H1 (cell line): Measurements from ENCODE around the gene SLC9A5. TPM values are rescaled to one million over a fixed set of nuclear protein-coding genes. Genes with fewer than 3 reads are reported as not detected.

Experiments
- CTCF ChIA-PET: fragments of 300-600 bp; sonication (Branson Sonifier 250); formaldehyde crosslinking; loops from one replicate; lab custom pipeline; 2021; ENCODE audit not compliant: partially characterized antibody; lab: Charles Lee
- POLR2A ChIA-PET: fragments of 300-600 bp; sonication (Branson Sonifier 250); formaldehyde crosslinking; loops from one replicate; lab custom pipeline; 2021; ENCODE audit warnings: inconsistent platforms; ENCODE audit not compliant: partially characterized antibody; lab: Charles Lee
- DNase-seq, 2 experiments: peaks; one replicate each; pipeline versions ENCODE4 v3.0.0 to v3.0.0-alpha.2; 2010 to 2022; ENCODE audit warnings: low spot score in 2 of 2, low read depth in 1 of 2, mixed read lengths in 1 of 2
- FAIRE-seq: peaks from 2 replicates; lab custom pipeline; 2011; peaks lifted over from hg19 to GRCh38; lab: Jason Lieb, UNC
- H2AFZ ChIP-seq: 2 replicates; pipeline ENCODE4 v1.8.1; 2012; ENCODE audit warnings: low read length, inconsistent platforms
- H2AK5ac ChIP-seq: 2 replicates; pipeline ENCODE4 v1.6.1; 2013; ENCODE audit warnings: low read depth, low read length
- H2BK120ac ChIP-seq: replicated peaks from 2 replicates; pipeline ENCODE3; 2013; ENCODE audit warnings: low read depth, low read length, inconsistent platforms
- H2BK12ac ChIP-seq: 2 replicates; pipeline ENCODE4 v1.6.1; 2013; ENCODE audit warnings: low read depth, low read length
- H2BK15ac ChIP-seq: 2 replicates; pipeline ENCODE4 v1.6.1; 2013; ENCODE audit warnings: low read length
- H2BK20ac ChIP-seq: 2 replicates; pipeline ENCODE4 v1.6.1; 2013; ENCODE audit warnings: low read length
- H2BK5ac ChIP-seq: 2 replicates; pipeline ENCODE4 v1.6.1; 2013; ENCODE audit warnings: low read depth, low read length
- H3K14ac ChIP-seq: 2 replicates; pipeline ENCODE4 v1.6.1; 2013; ENCODE audit warnings: inconsistent platforms; ENCODE audit not compliant: insufficient read length
- H3K18ac ChIP-seq: 2 replicates; pipeline ENCODE4 v1.6.1; 2013; ENCODE audit warnings: low read length; ENCODE audit errors: extremely low read depth
- H3K23ac ChIP-seq: 2 replicates; pipeline ENCODE4 v1.6.1; 2013; ENCODE audit warnings: inconsistent platforms; ENCODE audit not compliant: insufficient read length
- H3K23me2 ChIP-seq: 2 replicates; pipeline ENCODE4 v1.6.1; 2013; ENCODE audit warnings: low read depth, low read length
- H3K27ac ChIP-seq: 2 replicates; pipeline ENCODE4 v1.6.1; 2011; ENCODE audit warnings: low read depth, low read length, inconsistent platforms
- H3K27me3 ChIP-seq, 4 experiments: replicated peaks in 1 of 4; 1 replicate in 1 of 4; 2 replicates in 3 of 4; pipeline versions ENCODE4 v1.6.1 to v1.8.1; 2011 to 2013; ENCODE audit warnings: low read length in 3 of 4, mild to moderate bottlenecking in 3 of 4, inconsistent platforms in 2 of 4, mixed read lengths in 2 of 4, moderate library complexity in 1 of 4; ENCODE audit not compliant: control insufficient read depth in 3 of 4, insufficient read depth in 3 of 4; ENCODE audit errors: extremely low read depth in 1 of 4
- H3K36me3 ChIP-seq, 4 experiments: 2 replicates each; pipeline versions ENCODE4 v1.6.1 to v1.8.1; 2011 to 2013; ENCODE audit warnings: mild to moderate bottlenecking in 4 of 4, low read length in 3 of 4, moderate library complexity in 2 of 4, control low read depth in 1 of 4, inconsistent platforms in 1 of 4; ENCODE audit not compliant: insufficient read depth in 4 of 4, control insufficient read depth in 2 of 4
- H3K4ac ChIP-seq: replicated peaks from 2 replicates; pipeline ENCODE3; 2013; ENCODE audit warnings: low read length, low read depth, mixed read lengths, inconsistent platforms; ENCODE audit not compliant: insufficient read length
- H3K4me1 ChIP-seq, 4 experiments: replicated peaks in 1 of 4; 1 replicate in 1 of 4; 2 replicates in 3 of 4; pipeline versions ENCODE4 v1.6.1 to v1.8.1; 2011 to 2013; ENCODE audit warnings: low read length in 3 of 4, inconsistent platforms in 2 of 4, mixed read lengths in 1 of 4; ENCODE audit not compliant: insufficient read depth in 4 of 4, control insufficient read depth in 3 of 4
- H3K4me2 ChIP-seq, 2 experiments: 2 replicates each; pipeline versions ENCODE4 v1.6.1 to v1.8.1; 2011 to 2013; ENCODE audit warnings: low read depth in 2 of 2, low read length in 2 of 2, control low read depth in 1 of 2, inconsistent platforms in 1 of 2, mild to moderate bottlenecking in 1 of 2; ENCODE audit not compliant: insufficient read depth in 1 of 2
- H3K4me3 ChIP-seq, 4 experiments: fragments of 200-600, 300-600 bp in 1 of 4; sonication (generic), shearing (Covaris generic), sonication (Bioruptor Twin) in 1 of 4; 2 replicates each; pipeline versions ENCODE4 v1.5.1 to v1.8.1; 2011 to 2016; ENCODE audit warnings: low read length in 4 of 4, low read depth in 3 of 4, control low read depth in 2 of 4, inconsistent platforms in 2 of 4, mild to moderate bottlenecking in 2 of 4, mixed read lengths in 1 of 4, moderate library complexity in 1 of 4; ENCODE audit not compliant: insufficient read depth in 2 of 4; ENCODE audit errors: extremely low read depth in 1 of 4
- H3K56ac ChIP-seq: replicated peaks from 2 replicates; pipeline ENCODE3; 2013; ENCODE audit warnings: low read depth, mild to moderate bottlenecking, mixed read lengths, low read length, inconsistent platforms; ENCODE audit not compliant: insufficient read length
- H3K79me1 ChIP-seq: 2 replicates; pipeline ENCODE4 v1.6.1; 2013; ENCODE audit warnings: low read depth, low read length, control low read depth
- H3K79me2 ChIP-seq, 2 experiments: 2 replicates each; pipeline versions ENCODE4 v1.6.1 to v1.8.1; 2012 to 2013; ENCODE audit warnings: low read length in 2 of 2, mild to moderate bottlenecking in 2 of 2, inconsistent platforms in 1 of 2; ENCODE audit not compliant: insufficient read depth in 2 of 2, control insufficient read depth in 1 of 2
- H3K9ac ChIP-seq, 4 experiments: replicated peaks in 1 of 4; 1 replicate in 1 of 4; 2 replicates in 3 of 4; pipeline versions ENCODE4 v1.6.1 to v1.8.1; 2011 to 2013; ENCODE audit warnings: low read depth in 3 of 4, low read length in 3 of 4, control low read depth in 2 of 4, mild to moderate bottlenecking in 2 of 4, moderate library complexity in 2 of 4, inconsistent platforms in 1 of 4; ENCODE audit errors: extremely low read depth in 1 of 4
- H3K9me3 ChIP-seq, 2 experiments: 2 replicates each; pipeline versions ENCODE4 v1.6.1 to v1.8.1; 2012 to 2013; ENCODE audit warnings: mild to moderate bottlenecking in 2 of 2, moderate library complexity in 2 of 2, control low read depth in 1 of 2, inconsistent platforms in 1 of 2, low read depth in 1 of 2, low read length in 1 of 2, mixed read lengths in 1 of 2; ENCODE audit not compliant: insufficient read depth in 2 of 2
- H4K20me1 ChIP-seq, 2 experiments: replicated peaks in 1 of 2; 2 replicates each; pipeline versions ENCODE3 to v1.8.1; 2011 to 2013; ENCODE audit warnings: inconsistent platforms in 2 of 2, low read length in 2 of 2, mild to moderate bottlenecking in 1 of 2; ENCODE audit not compliant: insufficient read depth in 2 of 2, control insufficient read depth in 1 of 2
- H4K5ac ChIP-seq: 2 replicates; pipeline ENCODE4 v1.6.1; 2013; ENCODE audit warnings: low read length, low read depth, mixed read lengths, inconsistent platforms; ENCODE audit not compliant: insufficient read length
- H4K8ac ChIP-seq: 2 replicates; pipeline ENCODE4 v1.8.0; 2013; ENCODE audit warnings: mild to moderate bottlenecking, moderate library complexity, low read length, inconsistent platforms; ENCODE audit not compliant: insufficient read depth; ENCODE audit errors: extremely low read depth
- H4K91ac ChIP-seq: replicated peaks from 2 replicates; pipeline ENCODE3; 2013; ENCODE audit warnings: low read length, mixed read lengths, inconsistent platforms; ENCODE audit not compliant: insufficient read length
- ASH2L ChIP-seq: fragments of 200-600, 300-600 bp; sonication (generic); IDR thresholded peaks from one replicate; pipeline ENCODE4 v1.7.1; 2017; ENCODE audit warnings: low read length
- WGBS, 2 experiments: shearing (Covaris generic) in 1 of 2; methylation state at CpG; one replicate each; pipeline versions ENCODE4 v1.1.6 to v1.1.7; 2013 to 2015; ENCODE audit warnings: low lambda C conversion rate in 2 of 2, mixed read lengths in 2 of 2, inconsistent platforms in 1 of 2, low coverage in 1 of 2, missing lambda C conversion rate in 1 of 2; ENCODE audit not compliant: insufficient replicate concordance in 2 of 2, insufficient coverage in 1 of 2, insufficient read length in 1 of 2; ENCODE audit errors: extremely low coverage in 1 of 2, missing lambda C conversion rate in 1 of 2; 5-methylcytosine and 5-hydroxymethylcytosine counted together
- polyA plus RNA-seq, 7 experiments: library from polyadenylated mRNA; depleted of rRNA in 3 of 7; stranded (reverse) in 5 of 7; unstranded in 2 of 7; fragments of >200 nt in 5 of 7; fragments of 200-250 nt in 2 of 7; gene quantifications; 1 replicate in 5 of 7; 2 replicates in 1 of 7; 4 replicates in 1 of 7; pipeline versions ENCODE4 v1.2.1 to v1.2.3, GENCODE V29; 2011 to 2013; ENCODE audit warnings: missing spikeins in 2 of 7, mixed read lengths in 2 of 7
- total RNA-seq: library from RNA; stranded (reverse); fragmentation: NEBNext Ultra II Directional; extraction: Animal tissue kit (Norgen Biotek cat#: 25700); gene quantifications from 2 replicates; pipeline ENCODE4 v1.2.1, GENCODE V29; 2021

SLC9A5 gene
- total and polyA plus RNA-seq, 2 of the 8 experiments (the other 6 are each of a cell fraction or from before 2014, with no cell fraction given) = 7.9 to 8.6 TPM

DNA sequence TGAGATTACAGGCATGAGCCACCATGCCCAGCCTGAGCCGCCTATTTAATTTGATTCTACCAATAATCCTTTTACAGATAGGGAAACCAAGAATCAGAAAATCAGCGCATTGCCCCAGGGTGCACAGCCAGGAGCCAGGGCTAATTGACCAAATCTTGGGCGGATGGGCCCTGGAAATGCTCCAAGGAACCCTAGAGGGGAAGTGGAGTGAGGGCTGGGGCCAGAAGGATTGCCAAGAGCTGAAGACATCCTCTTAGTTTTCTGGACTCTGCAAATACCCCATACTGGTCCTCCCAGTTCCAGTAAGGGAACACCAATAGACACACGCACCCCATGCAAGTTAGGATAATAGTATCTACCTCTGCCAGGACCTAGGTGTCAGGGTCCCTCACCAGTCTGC is 5.3 kb upstream of the SLC9A5 start:
- H3K79me2 ChIP-seq = peaks cover 0 to 21% of the 10 kb centered on the region in 2 experiments; a peak in 2 of 4 replicates
- no peak overlapping the region for H4K8ac ChIP-seq
- H3K23me2 ChIP-seq = peaks cover 3% of the 10 kb centered on the region; the same call in 1 of the 2 replicates
- H4K5ac ChIP-seq = no peak overlapping the region
- H3K4ac ChIP-seq = no peak overlapping the region
- H3K4me2 ChIP-seq = no peak overlapping the region
- H2AK5ac ChIP-seq = no peak overlapping the region
- H4K20me1 ChIP-seq = peaks cover 0 to 1% of the 10 kb centered on the region in 2 experiments
- no peak overlapping the region for H3K18ac ChIP-seq
- H2AFZ ChIP-seq = no peak overlapping the region
- ChIA-PET CTCF (interaction anchor here (0.6 to 1.9 kb wide), 7 partner anchors 16 to 156 kb away, joined by 3 to 9 read pairs (median 4); no protein-coding TSS in a partner anchor), POLR2A (interaction anchor here (2.2 to 6.8 kb wide), 2 partner anchors 9 to 16 kb away, joined by 11 to 111 read pairs; partner anchors contain the start of gene TMEM208)
- H3K14ac ChIP-seq = no peak overlapping the region
- no peak overlapping the region for H3K56ac ChIP-seq
- no peak overlapping the region for H2BK5ac ChIP-seq
- no peak overlapping the region for H3K4me3 ChIP-seq
- FAIRE-seq = no peak
- no peak overlapping the region for H2BK20ac ChIP-seq
- H2BK15ac ChIP-seq = no peak overlapping the region
- H3K4me1 ChIP-seq = peaks cover 16 to 29% (median 17%) of the 10 kb centered on the region in 4 experiments
- H3K9me3 ChIP-seq = no peaks in the 10 kb centered on the region
- H2BK12ac ChIP-seq = no peak overlapping the region
- WGBS, 2 experiments = 89% methylated on average over 4 of the region's 4 CpGs; no CpG with 5 or more reads in 1 of the 2 experiments
- DNase-seq = no peak
- H3K36me3 ChIP-seq = peaks cover 0 to 2% (median 0%) of the 10 kb centered on the region in 4 experiments; a peak in 2 of 8 replicates
- H3K27me3 ChIP-seq = peaks cover 0 to 5% (median 3%) of the 10 kb centered on the region in 4 experiments; a peak in 3 of 7 replicates
- H3K23ac ChIP-seq = no peak overlapping the region
- no peak overlapping the region for H3K9ac ChIP-seq
- H4K91ac ChIP-seq = no peak overlapping the region
- TF ChIP-seq ASH2L = no peak
- H2BK120ac ChIP-seq = no peak overlapping the region
- H3K27ac ChIP-seq = no peak overlapping the region
- H3K79me1 ChIP-seq = peaks cover 18% of the 10 kb centered on the region
